Measurements from ENCODE around the gene AACS. TPM values are rescaled to one million over a fixed set of nuclear protein-coding genes. Genes with fewer than 3 reads are reported as not detected.
A peak's percentile ranks its signal among the peaks of the same experiment; 100 is the strongest.

Gene AACS
- total RNA-seq, 1 donor from 2014 or later, result 77.6 TPM

DNA sequence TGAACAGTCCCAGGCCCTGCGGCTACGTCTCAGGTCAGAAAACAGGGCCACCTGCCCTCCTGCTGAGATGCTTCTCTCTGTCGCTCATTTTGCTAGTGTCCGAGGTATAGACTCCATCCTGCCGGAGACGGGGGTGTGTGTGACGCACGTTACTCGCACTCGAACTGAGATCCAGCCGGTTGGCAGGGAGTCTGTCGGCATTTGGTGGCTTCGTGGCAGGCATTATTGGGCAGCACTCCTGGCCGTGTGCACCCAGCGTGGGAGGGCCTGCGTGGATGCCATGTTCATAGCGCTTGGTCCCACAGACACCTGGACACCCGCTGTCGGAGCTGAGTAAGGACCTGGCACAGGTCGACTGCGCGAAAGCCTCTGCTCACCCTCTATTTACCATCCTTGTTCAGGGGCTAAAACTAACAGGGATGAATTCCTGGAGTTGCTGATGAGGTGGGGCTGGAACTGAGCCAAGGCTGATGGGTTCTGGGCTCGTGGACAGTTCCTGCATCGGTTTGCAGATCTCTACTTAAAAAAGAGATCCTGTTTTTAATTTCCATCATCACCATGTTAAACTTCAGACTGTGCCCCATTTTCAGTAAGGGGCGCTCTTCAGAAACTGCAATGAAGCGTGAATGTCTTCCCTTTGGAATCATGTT, 28.6 kb downstream of the AACS start:
- Mint-ChIP-seq H3K27ac (ENCODE audit: unreplicated experiment) (no peak overlapping the region), H3K27me3 (ENCODE audit: unreplicated experiment) (peaks cover 4% of the 10 kb centered on the region), H3K4me1 (ENCODE audit: unreplicated experiment) (peaks cover 20% of the 10 kb centered on the region), H3K9me3 (ENCODE audit: unreplicated experiment) (no peaks in the 10 kb centered on the region), H3K4me3 (ENCODE audit: unreplicated experiment) (no peak overlapping the region), H3K36me3 (ENCODE audit: low read depth, unreplicated experiment) (peaks cover 35% of the 10 kb centered on the region)
- TF ChIP-seq, protein P1, sequence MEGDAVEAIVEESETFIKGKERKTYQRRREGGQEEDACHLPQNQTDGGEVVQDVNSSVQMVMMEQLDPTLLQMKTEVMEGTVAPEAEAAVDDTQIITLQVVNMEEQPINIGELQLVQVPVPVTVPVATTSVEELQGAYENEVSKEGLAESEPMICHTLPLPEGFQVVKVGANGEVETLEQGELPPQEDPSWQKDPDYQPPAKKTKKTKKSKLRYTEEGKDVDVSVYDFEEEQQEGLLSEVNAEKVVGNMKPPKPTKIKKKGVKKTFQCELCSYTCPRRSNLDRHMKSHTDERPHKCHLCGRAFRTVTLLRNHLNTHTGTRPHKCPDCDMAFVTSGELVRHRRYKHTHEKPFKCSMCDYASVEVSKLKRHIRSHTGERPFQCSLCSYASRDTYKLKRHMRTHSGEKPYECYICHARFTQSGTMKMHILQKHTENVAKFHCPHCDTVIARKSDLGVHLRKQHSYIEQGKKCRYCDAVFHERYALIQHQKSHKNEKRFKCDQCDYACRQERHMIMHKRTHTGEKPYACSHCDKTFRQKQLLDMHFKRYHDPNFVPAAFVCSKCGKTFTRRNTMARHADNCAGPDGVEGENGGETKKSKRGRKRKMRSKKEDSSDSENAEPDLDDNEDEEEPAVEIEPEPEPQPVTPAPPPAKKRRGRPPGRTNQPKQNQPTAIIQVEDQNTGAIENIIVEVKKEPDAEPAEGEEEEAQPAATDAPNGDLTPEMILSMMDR (IDR thresholded peaks at IDR 0.05; ENCODE audit: unreplicated experiment), result no peak
- no peak for DNase-seq (ENCODE audit: low spot score)

GRCh38 chr12:125096894-125097293, 31.7 kb downstream of the AACS start:
- Mint-ChIP-seq H3K4me3 (ENCODE audit: unreplicated experiment) (no peak overlapping the region), H3K4me1 (ENCODE audit: unreplicated experiment) (peaks cover 20% of the 10 kb centered on the region), H3K27ac (ENCODE audit: unreplicated experiment) (no peak overlapping the region), H3K9me3 (ENCODE audit: unreplicated experiment) (no peaks in the 10 kb centered on the region), H3K36me3 (ENCODE audit: low read depth, unreplicated experiment) (peaks cover 35% of the 10 kb centered on the region), H3K27me3 (ENCODE audit: unreplicated experiment) (peaks cover 4% of the 10 kb centered on the region)
- TF ChIP-seq, protein P1 (IDR thresholded peaks at IDR 0.05; ENCODE audit: unreplicated experiment), result no peak
- DNase-seq (ENCODE audit: low spot score), result no peak

- peaks cover 32% of the 10 kb centered on the region for H3K36me3 Mint-ChIP-seq (ENCODE audit: low read depth, unreplicated experiment)
- DNase-seq (ENCODE audit: low spot score), result no peak
- H3K4me3 Mint-ChIP-seq (ENCODE audit: unreplicated experiment), result no peak overlapping the region
- H3K9me3 Mint-ChIP-seq (ENCODE audit: unreplicated experiment), result no peaks in the 10 kb centered on the region
- TF ChIP-seq, protein P1 (IDR thresholded peaks at IDR 0.05; ENCODE audit: unreplicated experiment), result no peak
- peaks cover 20% of the 10 kb centered on the region for H3K4me1 Mint-ChIP-seq (ENCODE audit: unreplicated experiment)
- H3K27me3 Mint-ChIP-seq (ENCODE audit: unreplicated experiment), result peaks cover 4% of the 10 kb centered on the region
- peak overlapping the region; percentile 2 for H3K27ac Mint-ChIP-seq (ENCODE audit: unreplicated experiment)
These were observed 32.2 kb downstream of the AACS start for GRCh38 chr12:125097427-125097826.

DNA sequence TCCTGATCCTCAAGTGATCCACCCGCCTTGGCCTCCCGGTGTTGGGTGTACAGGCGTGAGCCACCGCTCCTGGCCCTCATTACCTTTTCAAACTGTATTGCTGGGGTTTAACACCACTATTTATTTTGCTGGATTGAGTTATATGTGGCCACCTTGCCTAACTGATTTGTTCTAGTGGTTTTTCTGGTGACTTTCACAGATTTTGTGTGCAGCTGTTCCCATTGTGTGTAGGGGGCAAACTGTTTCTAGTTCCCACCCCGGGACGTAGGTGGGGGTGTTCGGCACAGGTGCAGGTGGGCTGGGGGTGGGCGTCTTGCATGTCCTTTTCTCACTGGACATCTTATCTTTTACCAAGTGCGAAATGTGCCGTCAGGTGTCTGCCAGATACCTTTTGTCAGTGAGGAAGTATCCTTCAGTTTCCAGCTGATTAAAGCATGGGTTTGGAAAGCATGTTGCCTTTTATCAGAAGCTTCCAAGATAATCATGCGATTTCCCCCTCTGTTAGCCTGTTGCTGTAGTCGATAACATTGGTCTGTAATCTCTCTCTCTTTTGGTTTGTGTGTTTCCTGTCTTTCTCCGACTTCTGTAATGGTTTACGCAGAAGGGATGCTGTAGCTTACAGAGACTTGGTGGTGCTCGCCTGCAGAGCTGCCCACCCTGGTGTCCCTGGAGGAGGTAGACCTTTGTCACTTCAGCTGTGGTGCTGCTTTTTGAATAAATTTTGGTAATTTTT, 33.6 kb downstream of the AACS start:
- no peak for DNase-seq (ENCODE audit: low spot score)
- H3K4me1 Mint-ChIP-seq (ENCODE audit: unreplicated experiment), result peaks cover 20% of the 10 kb centered on the region
- H3K4me3 Mint-ChIP-seq (ENCODE audit: unreplicated experiment), result no peak overlapping the region
- H3K27me3 Mint-ChIP-seq (ENCODE audit: unreplicated experiment), result peaks cover 4% of the 10 kb centered on the region
- H3K36me3 Mint-ChIP-seq (ENCODE audit: low read depth, unreplicated experiment), result peaks cover 34% of the 10 kb centered on the region
- H3K9me3 Mint-ChIP-seq (ENCODE audit: unreplicated experiment), result no peaks in the 10 kb centered on the region
- no peak overlapping the region for H3K27ac Mint-ChIP-seq (ENCODE audit: unreplicated experiment)
- TF ChIP-seq, protein P1 (IDR thresholded peaks at IDR 0.05; ENCODE audit: unreplicated experiment), result no peak

GRCh38 chr12:125099409-125099782, 34.2 kb downstream of the AACS start:
- H3K4me1 Mint-ChIP-seq (ENCODE audit: unreplicated experiment), result peaks cover 20% of the 10 kb centered on the region
- peaks cover 4% of the 10 kb centered on the region for H3K27me3 Mint-ChIP-seq (ENCODE audit: unreplicated experiment)
- no peaks in the 10 kb centered on the region for H3K9me3 Mint-ChIP-seq (ENCODE audit: unreplicated experiment)
- peaks cover 32% of the 10 kb centered on the region for H3K36me3 Mint-ChIP-seq (ENCODE audit: low read depth, unreplicated experiment)
- DNase-seq (ENCODE audit: low spot score), result no peak
- TF ChIP-seq, protein P1 (IDR thresholded peaks at IDR 0.05; ENCODE audit: unreplicated experiment), result no peak
- H3K4me3 Mint-ChIP-seq (ENCODE audit: unreplicated experiment), result no peak overlapping the region
- H3K27ac Mint-ChIP-seq (ENCODE audit: unreplicated experiment), result no peak overlapping the region

Data from endothelial cell (in vitro differentiated cells).